K562 (cell line): Measurements from ENCODE around the gene HOXB13. TPM values are rescaled to one million over a fixed set of nuclear protein-coding genes. Genes with fewer than 3 reads are reported as not detected.

ENCODE experiments used
- BRCA1 ChIP-seq, 2 experiments: fragments of 450-650 bp in 1 of 2; sonication (generic) in 1 of 2; formaldehyde crosslinking in 1 of 2; IDR thresholded peaks; 2 replicates each; pipeline versions ENCODE4 v1.5.0 to v1.6.1; 2017 to 2020; ENCODE audit warnings: mild to moderate bottlenecking in 1 of 2, missing genetic modification reagents in 1 of 2
- BRD9 ChIP-seq: fragments of 450-650 bp; IDR thresholded peaks from 2 replicates; pipeline ENCODE4 v1.6.1; 2018; ENCODE audit warnings: low read depth; ENCODE audit not compliant: partially characterized antibody
- CAMTA2 ChIP-seq: fragments of 250-450 bp; sonication (Bioruptor Pico); conservative IDR thresholded peaks from 2 replicates; pipeline ENCODE4 v1.5.1; 2022
- CSDE1 ChIP-seq, 2 experiments: fragments of 450-650 bp; IDR thresholded peaks; 2 replicates each; pipeline ENCODE4 v1.6.1; 2016; ENCODE audit warnings: mild to moderate bottlenecking in 1 of 2
- CTCF ChIP-seq, 3 experiments: IDR thresholded peaks in 2 of 3; conservative IDR thresholded peaks in 1 of 3; 2 replicates each; pipeline ENCODE4 v1.5.1; 2011 to 2012; ENCODE audit warnings: low read length in 3 of 3, mild to moderate bottlenecking in 3 of 3, control low read depth in 2 of 3, improper control_type of control experiment in 1 of 3, inconsistent platforms in 1 of 3, low read depth in 1 of 3, mixed read lengths in 1 of 3, moderate library complexity in 1 of 3; ENCODE audit not compliant: insufficient read depth in 2 of 3
- ETS2 ChIP-seq: IDR thresholded peaks from 2 replicates; pipeline ENCODE4 v1.6.1; 2016; ENCODE audit warnings: borderline replicate concordance, missing genetic modification characterization, mild to moderate bottlenecking, moderate library complexity, missing compliant biosample characterization; ENCODE audit not compliant: poor library complexity, severe bottlenecking
- HMG20B ChIP-seq: fragments of 250-450 bp; sonication (Bioruptor Pico); IDR thresholded peaks from 2 replicates; pipeline ENCODE4 v1.5.0; 2021; ENCODE audit warnings: mild to moderate bottlenecking
- KDM4B ChIP-seq, 2 experiments: fragments of 450-650 bp in 1 of 2; sonication (generic) in 1 of 2; IDR thresholded peaks; 2 replicates each; pipeline ENCODE4 v1.6.1; 2016 to 2017; ENCODE audit warnings: borderline replicate concordance in 2 of 2, antibody characterized with exemption in 1 of 2, low read depth in 1 of 2, mild to moderate bottlenecking in 1 of 2
- LCOR ChIP-seq: sonication (generic); formaldehyde crosslinking; IDR thresholded peaks from 2 replicates; pipeline ENCODE4 v1.8.0; 2022; ENCODE audit warnings: mild to moderate bottlenecking, missing genetic modification reagents
- NCOA4 ChIP-seq: fragments of 450-650 bp; IDR thresholded peaks from 2 replicates; pipeline ENCODE4 v1.6.1; 2018; ENCODE audit warnings: mild to moderate bottlenecking; ENCODE audit not compliant: partially characterized antibody
- NFXL1 ChIP-seq: fragments of 450-650 bp; formaldehyde crosslinking; IDR thresholded peaks from 2 replicates; pipeline ENCODE4 v1.4.0; 2021; ENCODE audit warnings: mild to moderate bottlenecking
- NRF1 ChIP-seq, 2 experiments: fragments of 450-650 bp; IDR thresholded peaks in 1 of 2; conservative IDR thresholded peaks in 1 of 2; 2 replicates each; pipeline ENCODE4 v1.6.1; 2014; ENCODE audit warnings: mild to moderate bottlenecking in 2 of 2
- PHF8 ChIP-seq: fragments of 200-600 bp; sonication (generic); IDR thresholded peaks from 2 replicates; pipeline ENCODE4 v1.6.1; 2012; ENCODE audit warnings: mixed run types, mild to moderate bottlenecking, inconsistent platforms, low read length, moderate library complexity, borderline replicate concordance
- PHTF2 ChIP-seq: fragments of 250-450 bp; sonication (Bioruptor Pico); IDR thresholded peaks from 2 replicates; pipeline ENCODE4 v1.5.0; 2021; ENCODE audit warnings: mild to moderate bottlenecking
- RAD21 ChIP-seq, 2 experiments: fragments of 250-450 bp in 1 of 2; fragments of 450-650 bp in 1 of 2; sonication (Bioruptor Pico) in 1 of 2; formaldehyde crosslinking in 1 of 2; IDR thresholded peaks in 1 of 2; conservative IDR thresholded peaks in 1 of 2; 2 replicates each; pipeline versions ENCODE4 v1.4.0 to v1.8.0; 2020 to 2022; ENCODE audit warnings: mild to moderate bottlenecking in 2 of 2, moderate library complexity in 1 of 2
- RBM22 ChIP-seq: fragments of 200-400 bp; formaldehyde crosslinking; IDR thresholded peaks from 2 replicates; pipeline ENCODE4 v1.6.1; 2018; ENCODE audit warnings: low read length, low read depth; ENCODE audit not compliant: poor library complexity, severe bottlenecking
- SP1 ChIP-seq: sonication (generic); formaldehyde crosslinking; IDR thresholded peaks from 2 replicates; pipeline ENCODE4 v1.8.1; 2022; ENCODE audit warnings: mild to moderate bottlenecking, missing genetic modification reagents
- SREBF1 ChIP-seq: fragments of 150-350 bp; IDR thresholded peaks from 2 replicates; pipeline ENCODE4 v1.6.1; 2014; ENCODE audit warnings: antibody characterized with exemption, low read depth, low read length, borderline replicate concordance
- ZBTB7A ChIP-seq: IDR thresholded peaks from 2 replicates; pipeline ENCODE4 v1.6.1; 2011; ENCODE audit warnings: low read depth, mild to moderate bottlenecking, low read length, moderate library complexity, borderline replicate concordance; ENCODE audit not compliant: control insufficient read depth
- ZEB2 ChIP-seq: fragments of 450-650 bp; IDR thresholded peaks from 2 replicates; pipeline ENCODE4 v1.6.1; 2016
- ZNF133 ChIP-seq: fragments of 250-450 bp; sonication (Bioruptor Pico); IDR thresholded peaks from 2 replicates; pipeline ENCODE4 v1.4.0; 2020; ENCODE audit warnings: mild to moderate bottlenecking
- ZNF134 ChIP-seq: fragments of 250-450 bp; sonication (Bioruptor Pico); conservative IDR thresholded peaks from 2 replicates; pipeline ENCODE4 v1.4.0; 2020
- polyA plus RNA-seq, 8 experiments: library from polyadenylated mRNA; depleted of rRNA in 4 of 8; stranded (reverse) in 5 of 8; unstranded in 3 of 8; fragments of >200 nt; fragmentation: Nextera tagmentation in 2 of 8; fragmentation: Illumina TruSeq in 1 of 8; extraction: Ambion mirVana in 2 of 8; extraction: Trizol in 1 of 8; gene quantifications; 2 replicates each; pipeline versions ENCODE4 v1.2.1 to v1.2.3, GENCODE V29; 2011 to 2014; ENCODE audit warnings: inconsistent platforms in 1 of 8, missing spikeins in 1 of 8
- total RNA-seq, 7 experiments: library from RNA; depleted of rRNA in 6 of 7; stranded (reverse); fragments of >200 nt in 6 of 7; fragmentation: Illumina TruSeq in 2 of 7; extraction: Trizol in 2 of 7; gene quantifications; 2 replicates each; pipeline versions ENCODE4 v1.2.1 to v1.2.3, GENCODE V29; 2011 to 2021; ENCODE audit warnings: low replicate concordance in 1 of 7
- TF ChIP-seq, protein P1 (sequence below): fragments of 200-800 bp; sonication (Bioruptor generic); IDR thresholded peaks from 2 replicates; pipeline ENCODE4 v1.6.1; 2017; ENCODE audit warnings: missing genetic modification characterization, missing compliant biosample characterization
- TF ChIP-seq, protein P2 (sequence below): sonication (generic); formaldehyde crosslinking; IDR thresholded peaks from 2 replicates; pipeline ENCODE4 v1.8.0; 2022; ENCODE audit warnings: missing genetic modification reagents, mild to moderate bottlenecking, moderate library complexity, borderline replicate concordance

The HOXB13 gene
- total and polyA plus RNA-seq, 9 of the 15 experiments (the other 6 are each of a cell fraction or from before 2014, with no cell fraction given): not detected

DNA sequence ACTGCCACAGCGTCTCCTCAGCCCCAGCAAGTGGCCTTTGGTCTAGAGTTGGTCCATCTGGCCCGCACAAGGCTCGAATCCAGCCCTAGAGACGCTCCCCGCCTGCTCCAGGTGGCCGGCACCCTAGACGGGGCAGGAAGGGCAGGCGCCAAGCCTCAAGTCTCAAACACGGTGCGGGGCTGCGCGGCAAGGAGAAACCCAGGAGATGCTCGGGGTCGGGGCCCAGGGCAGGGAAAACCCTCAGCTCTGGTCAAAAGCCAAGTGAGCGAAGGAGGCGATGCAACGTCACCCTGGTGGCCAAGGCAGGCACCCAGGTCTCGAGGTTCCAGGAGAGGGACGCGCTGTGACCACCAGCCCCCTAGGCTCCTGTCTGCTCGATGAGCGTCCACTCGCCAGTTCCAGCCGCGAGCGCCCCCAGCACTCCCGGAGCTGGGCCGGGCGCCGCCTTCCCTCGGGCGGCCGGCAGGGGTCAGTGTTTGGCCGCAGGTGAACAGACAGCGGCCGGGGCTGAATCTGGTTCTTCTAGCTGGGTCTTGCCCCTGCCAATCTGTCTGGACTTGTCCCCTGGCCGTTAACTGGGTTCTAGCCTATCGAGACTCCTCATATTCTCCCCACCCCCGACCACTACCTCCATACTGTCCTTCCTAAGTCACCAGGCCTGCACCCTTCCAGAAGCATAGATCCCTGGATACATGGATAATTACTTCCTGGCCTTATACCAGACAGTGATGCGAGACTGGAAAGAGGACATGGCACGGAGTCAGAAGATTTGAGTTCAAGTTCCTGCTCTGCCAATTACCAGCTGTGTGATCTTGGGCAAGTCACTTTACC, 50.2 kb downstream of the HOXB13 start (continued):
- TF ChIP-seq SREBF1 (no peak), BRD9 (no peak), ZNF133 (CRISPR knock-in tag) (no peak), ZBTB7A (peak; percentile 45; the same call in 1 of the 2 replicates), NCOA4 (no peak), RAD21 (CRISPR knock-in tag; conservative IDR thresholded peaks at IDR 0.05 in 1 of 2, IDR thresholded peaks at IDR 0.05 in 1 of 2) (peak; percentile 85 to 90), ZNF134 (CRISPR knock-in tag) (no peak), PHF8 (no peak), LCOR (CRISPR knock-in tag) (no peak), KDM4B (IDR thresholded peaks at IDR 0.05; ENCODE audit: borderline replicate concordance in 2 of 2, low read depth in 1 of 2) (0 out of 4 replicates have a peak, but pooled peaks of 1 of the 2 experiments have one; percentile 30), CAMTA2 (CRISPR knock-in tag) (no peak), CSDE1 (IDR thresholded peaks at IDR 0.05) (no peak), NRF1 (conservative IDR thresholded peaks at IDR 0.05 in 1 of 2, IDR thresholded peaks at IDR 0.05 in 1 of 2) (no peak), ZEB2 (no peak), SP1 (CRISPR knock-in tag) (no peak), RBM22 (no peak), PHTF2 (CRISPR knock-in tag) (no peak), ETS2 (tag) (no peak), CTCF (IDR thresholded peaks at IDR 0.05 in 2 of 3, conservative IDR thresholded peaks at IDR 0.05 in 1 of 3; ENCODE audit: insufficient read depth in 2 of 3, low read depth in 1 of 3, low read length in 3 of 3) (peak; percentile 96 to 99 (median 98)), HMG20B (CRISPR knock-in tag) (no peak), BRCA1 (IDR thresholded peaks at IDR 0.05) (no peak), BRCA1 (CRISPR knock-in tag; IDR thresholded peaks at IDR 0.05) (no peak), NFXL1 (no peak)
- TF ChIP-seq, protein P1, sequence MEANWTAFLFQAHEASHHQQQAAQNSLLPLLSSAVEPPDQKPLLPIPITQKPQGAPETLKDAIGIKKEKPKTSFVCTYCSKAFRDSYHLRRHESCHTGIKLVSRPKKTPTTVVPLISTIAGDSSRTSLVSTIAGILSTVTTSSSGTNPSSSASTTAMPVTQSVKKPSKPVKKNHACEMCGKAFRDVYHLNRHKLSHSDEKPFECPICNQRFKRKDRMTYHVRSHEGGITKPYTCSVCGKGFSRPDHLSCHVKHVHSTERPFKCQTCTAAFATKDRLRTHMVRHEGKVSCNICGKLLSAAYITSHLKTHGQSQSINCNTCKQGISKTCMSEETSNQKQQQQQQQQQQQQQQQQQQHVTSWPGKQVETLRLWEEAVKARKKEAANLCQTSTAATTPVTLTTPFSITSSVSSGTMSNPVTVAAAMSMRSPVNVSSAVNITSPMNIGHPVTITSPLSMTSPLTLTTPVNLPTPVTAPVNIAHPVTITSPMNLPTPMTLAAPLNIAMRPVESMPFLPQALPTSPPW (CRISPR knock-in tag): no peak; the same call in 1 of the 2 replicates
- TF ChIP-seq, protein P2, sequence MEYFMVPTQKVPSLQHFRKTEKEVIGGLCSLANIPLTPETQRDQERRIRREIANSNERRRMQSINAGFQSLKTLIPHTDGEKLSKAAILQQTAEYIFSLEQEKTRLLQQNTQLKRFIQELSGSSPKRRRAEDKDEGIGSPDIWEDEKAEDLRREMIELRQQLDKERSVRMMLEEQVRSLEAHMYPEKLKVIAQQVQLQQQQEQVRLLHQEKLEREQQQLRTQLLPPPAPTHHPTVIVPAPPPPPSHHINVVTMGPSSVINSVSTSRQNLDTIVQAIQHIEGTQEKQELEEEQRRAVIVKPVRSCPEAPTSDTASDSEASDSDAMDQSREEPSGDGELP: peak; percentile 69
